Neural progenitor cell (in vitro differentiated cells): ENCODE results near the gene ISCA1. TPM values are rescaled to one million over a fixed set of nuclear protein-coding genes. Genes with fewer than 3 reads are reported as not detected.

Experiments
- DNase-seq: peaks from one replicate; pipeline ENCODE4 v3.0.0-alpha.2; 2016; ENCODE audit warnings: low spot score
- H2AFZ ChIP-seq: fragments of 200-600 bp; sonication (generic); replicated peaks from 2 replicates; pipeline ENCODE4 v1.6.1; 2016; ENCODE audit warnings: antibody characterized with exemption
- H3F3A ChIP-seq: fragments of 200-600 bp; sonication (generic); 2 replicates; pipeline ENCODE4 v1.6.1; 2016; ENCODE audit warnings: antibody characterized with exemption, low read depth
- H3K27ac ChIP-seq: fragments of 200-600 bp; sonication (generic); 2 replicates; pipeline ENCODE4 v1.5.1; 2016; ENCODE audit warnings: mild to moderate bottlenecking
- H3K27me3 ChIP-seq: fragments of 200-600 bp; sonication (generic); 2 replicates; pipeline ENCODE4 v1.6.1; 2016; ENCODE audit warnings: mild to moderate bottlenecking, moderate library complexity
- H3K36me3 ChIP-seq: fragments of 200-600 bp; sonication (generic); 2 replicates; pipeline ENCODE4 v1.5.1; 2016
- H3K4me1 ChIP-seq: fragments of 200-600 bp; sonication (generic); 2 replicates; pipeline ENCODE4 v1.6.1; 2016; ENCODE audit warnings: mixed run types
- H3K4me2 ChIP-seq: fragments of 200-600 bp; sonication (generic); 2 replicates; pipeline ENCODE4 v1.6.1; 2016
- H3K4me3 ChIP-seq: fragments of 200-600 bp; sonication (generic); 2 replicates; pipeline ENCODE4 v1.5.1; 2016
- H3K79me2 ChIP-seq: fragments of 200-600 bp; sonication (generic); 2 replicates; pipeline ENCODE4 v1.6.1; 2016; ENCODE audit warnings: low read depth
- H3K9ac ChIP-seq: fragments of 200-600 bp; sonication (generic); 2 replicates; pipeline ENCODE4 v1.6.1; 2016
- H3K9me3 ChIP-seq: fragments of 200-600 bp; sonication (generic); 2 replicates; pipeline ENCODE4 v1.5.1; 2016; ENCODE audit warnings: low read depth
- H4K20me1 ChIP-seq: fragments of 200-600 bp; sonication (generic); 2 replicates; pipeline ENCODE4 v1.6.1; 2016; ENCODE audit warnings: low read depth
- H3K27ac Mint-ChIP-seq: 3 replicates; pipeline ENCODE4 v1.8.0; 2021; ENCODE audit warnings: mixed read lengths
- H3K27me3 Mint-ChIP-seq: 2 replicates; pipeline ENCODE4 v1.8.0; 2022; ENCODE audit warnings: low read depth, mild to moderate bottlenecking, inconsistent platforms, moderate library complexity, mixed read lengths; ENCODE audit not compliant: insufficient read depth
- H3K36me3 Mint-ChIP-seq: 3 replicates; pipeline ENCODE4 v1.8.0; 2021; ENCODE audit warnings: mixed read lengths
- H3K4me1 Mint-ChIP-seq: 3 replicates; pipeline ENCODE4 v1.8.0; 2021; ENCODE audit warnings: mixed read lengths
- H3K4me3 Mint-ChIP-seq: 3 replicates; pipeline ENCODE4 v1.8.0; 2021; ENCODE audit warnings: mild to moderate bottlenecking, moderate library complexity, mixed read lengths
- H3K9me3 Mint-ChIP-seq: 3 replicates; pipeline ENCODE4 v1.8.0; 2020; ENCODE audit warnings: mixed read lengths
- EZH2 ChIP-seq: fragments of 200-600 bp; sonication (generic); IDR thresholded peaks from 2 replicates; pipeline ENCODE4 v1.6.1; 2017; ENCODE audit warnings: antibody characterized with exemption, mild to moderate bottlenecking, moderate library complexity
- EZH2phosphoT487 ChIP-seq: fragments of 200-600 bp; sonication (generic); IDR thresholded peaks from 2 replicates; pipeline ENCODE4 v1.6.1; 2017; ENCODE audit warnings: antibody characterized with exemption
- total RNA-seq: library from RNA; depleted of rRNA; stranded (reverse); fragments of >200 nt; gene quantifications from 2 replicates; pipeline ENCODE4 v1.2.3, GENCODE V29; 2015; ENCODE audit warnings: low replicate concordance
- TF ChIP-seq, protein P1 (sequence below): fragments of 200-600 bp; sonication (generic); IDR thresholded peaks from 2 replicates; pipeline ENCODE4 v1.5.1; 2017; ENCODE audit warnings: antibody characterized with exemption, mild to moderate bottlenecking

The ISCA1 gene
- total RNA-seq, 1 donor from 2014 or later = 42.9 TPM

DNA sequence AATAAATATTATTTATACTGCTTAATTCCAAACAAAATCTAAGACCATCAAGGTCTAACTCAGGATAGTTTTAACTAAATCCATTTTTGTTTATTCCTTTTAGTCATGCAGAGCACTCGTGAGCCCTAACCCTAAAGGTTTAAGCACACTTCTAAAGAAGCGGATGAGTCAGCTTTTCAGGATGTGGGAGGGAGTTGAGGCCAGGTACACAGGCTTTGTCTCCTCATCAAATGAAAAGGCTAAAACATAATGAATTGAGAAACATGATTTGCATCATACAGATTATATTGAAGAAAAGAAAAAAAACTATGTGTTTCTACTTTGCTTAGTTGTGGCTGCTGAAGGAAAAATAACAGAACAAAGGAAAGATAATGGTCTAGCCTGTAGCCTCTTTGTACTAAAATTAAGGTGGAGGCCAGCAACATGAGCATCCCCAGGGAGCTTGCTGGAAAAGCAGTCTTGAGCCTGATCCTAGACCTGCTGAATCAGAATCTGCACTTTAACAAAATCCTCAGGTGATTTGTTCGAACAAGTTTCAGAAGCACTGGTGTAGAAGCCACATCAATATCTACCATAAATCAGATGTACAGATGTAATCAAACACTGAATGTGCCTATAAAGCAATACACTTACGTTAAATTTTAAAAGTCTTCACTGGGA, 21.1 kb upstream of the ISCA1 start:
- H3K4me1 Mint-ChIP-seq = peaks cover 6% of the 10 kb centered on the region
- Histone ChIP-seq H3K27me3 (no peaks in the 10 kb centered on the region), H4K20me1 (peaks cover 3% of the 10 kb centered on the region), H3K9me3 (no peaks in the 10 kb centered on the region), H3K36me3 (peaks cover 15% of the 10 kb centered on the region), H3K27ac (no peak overlapping the region), H3F3A (peaks cover 5% of the 10 kb centered on the region), H3K9ac (no peak overlapping the region), H3K79me2 (no peaks in the 10 kb centered on the region), H3K4me3 (no peak overlapping the region), H3K4me1 (peaks cover 13% of the 10 kb centered on the region), H3K4me2 (no peak overlapping the region), H2AFZ (no peak overlapping the region)
- no peak overlapping the region for H3K4me3 Mint-ChIP-seq
- H3K36me3 Mint-ChIP-seq = peaks cover 24% of the 10 kb centered on the region
- H3K9me3 Mint-ChIP-seq = no peaks in the 10 kb centered on the region
- H3K27ac Mint-ChIP-seq = no peak overlapping the region
- TF ChIP-seq, protein P1, sequence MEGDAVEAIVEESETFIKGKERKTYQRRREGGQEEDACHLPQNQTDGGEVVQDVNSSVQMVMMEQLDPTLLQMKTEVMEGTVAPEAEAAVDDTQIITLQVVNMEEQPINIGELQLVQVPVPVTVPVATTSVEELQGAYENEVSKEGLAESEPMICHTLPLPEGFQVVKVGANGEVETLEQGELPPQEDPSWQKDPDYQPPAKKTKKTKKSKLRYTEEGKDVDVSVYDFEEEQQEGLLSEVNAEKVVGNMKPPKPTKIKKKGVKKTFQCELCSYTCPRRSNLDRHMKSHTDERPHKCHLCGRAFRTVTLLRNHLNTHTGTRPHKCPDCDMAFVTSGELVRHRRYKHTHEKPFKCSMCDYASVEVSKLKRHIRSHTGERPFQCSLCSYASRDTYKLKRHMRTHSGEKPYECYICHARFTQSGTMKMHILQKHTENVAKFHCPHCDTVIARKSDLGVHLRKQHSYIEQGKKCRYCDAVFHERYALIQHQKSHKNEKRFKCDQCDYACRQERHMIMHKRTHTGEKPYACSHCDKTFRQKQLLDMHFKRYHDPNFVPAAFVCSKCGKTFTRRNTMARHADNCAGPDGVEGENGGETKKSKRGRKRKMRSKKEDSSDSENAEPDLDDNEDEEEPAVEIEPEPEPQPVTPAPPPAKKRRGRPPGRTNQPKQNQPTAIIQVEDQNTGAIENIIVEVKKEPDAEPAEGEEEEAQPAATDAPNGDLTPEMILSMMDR = no peak
- TF ChIP-seq EZH2phosphoT487 = no peak
- TF ChIP-seq EZH2 = no peak
- peaks cover 2% of the 10 kb centered on the region for H3K27me3 Mint-ChIP-seq
- no peak for DNase-seq

DNA sequence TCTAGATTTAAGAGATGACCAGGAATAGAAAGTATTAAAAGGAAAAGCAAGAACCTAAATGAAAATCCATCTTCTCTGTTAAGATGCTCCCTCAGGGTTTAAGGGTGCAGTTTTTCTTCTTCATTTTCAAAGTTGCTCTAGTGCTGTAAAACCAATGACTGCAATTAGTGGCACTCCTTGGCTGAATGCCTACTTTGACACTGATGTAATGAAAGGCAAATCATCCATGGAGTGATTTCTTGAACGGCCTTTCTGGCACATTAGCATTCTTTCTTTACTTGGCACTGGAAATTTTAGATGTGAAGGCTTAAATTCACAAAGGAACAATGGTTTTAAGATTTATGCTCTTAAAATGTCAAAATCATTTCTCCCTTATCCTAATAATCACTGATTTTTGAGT, 19.3 kb upstream of the ISCA1 start:
- no peak overlapping the region for H3K4me3 ChIP-seq
- H2AFZ ChIP-seq = no peak overlapping the region
- H3K9me3 ChIP-seq = no peaks in the 10 kb centered on the region
- H3K27ac Mint-ChIP-seq = no peak overlapping the region
- peaks cover 3% of the 10 kb centered on the region for H4K20me1 ChIP-seq
- H3K4me3 Mint-ChIP-seq = no peak overlapping the region
- H3K36me3 Mint-ChIP-seq = peaks cover 28% of the 10 kb centered on the region
- H3K4me1 ChIP-seq = peaks cover 13% of the 10 kb centered on the region
- no peak overlapping the region for H3K27ac ChIP-seq
- no peaks in the 10 kb centered on the region for H3K27me3 ChIP-seq
- peaks cover 6% of the 10 kb centered on the region for H3K4me1 Mint-ChIP-seq
- no peak overlapping the region for H3K9ac ChIP-seq
- H3K36me3 ChIP-seq = peaks cover 8% of the 10 kb centered on the region
- H3F3A ChIP-seq = peaks cover 5% of the 10 kb centered on the region
- H3K79me2 ChIP-seq = no peaks in the 10 kb centered on the region
- no peaks in the 10 kb centered on the region for H3K9me3 Mint-ChIP-seq
- no peak for DNase-seq
- H3K27me3 Mint-ChIP-seq = peaks cover 2% of the 10 kb centered on the region
- no peak for TF ChIP-seq EZH2phosphoT487
- no peak for TF ChIP-seq EZH2
- TF ChIP-seq, protein P1 = no peak
- H3K4me2 ChIP-seq = no peak overlapping the region

DNA sequence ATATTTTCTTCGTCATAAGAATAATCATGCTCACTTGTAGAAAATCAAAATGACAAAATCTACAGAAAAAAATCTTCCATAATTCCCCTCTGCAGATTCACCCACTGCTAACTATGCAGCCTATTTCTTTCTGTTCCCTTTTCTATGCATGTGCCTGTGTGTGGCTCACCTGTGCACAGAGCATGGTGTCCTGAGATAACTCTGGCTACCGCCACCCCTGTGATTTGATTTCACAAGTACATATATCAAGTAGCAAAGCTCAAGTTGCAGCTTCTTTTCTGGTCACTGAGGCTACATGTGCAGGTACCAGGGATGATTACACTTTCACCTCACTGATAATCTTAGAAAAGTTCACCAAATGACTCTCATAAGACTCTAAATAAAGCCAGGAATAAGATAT, 18.4 kb upstream of the ISCA1 start:
- Mint-ChIP-seq H3K4me1 (peaks cover 6% of the 10 kb centered on the region), H3K27me3 (no peaks in the 10 kb centered on the region), H3K9me3 (no peaks in the 10 kb centered on the region), H3K4me3 (no peak overlapping the region), H3K27ac (no peak overlapping the region), H3K36me3 (peaks cover 23% of the 10 kb centered on the region)
- no peak overlapping the region for H3K27ac ChIP-seq
- no peak overlapping the region for H3K4me2 ChIP-seq
- no peaks in the 10 kb centered on the region for H3K79me2 ChIP-seq
- TF ChIP-seq EZH2 = no peak
- TF ChIP-seq, protein P1 = no peak
- no peak for TF ChIP-seq EZH2phosphoT487
- no peak overlapping the region for H2AFZ ChIP-seq
- H3K4me3 ChIP-seq = no peak overlapping the region
- no peak for DNase-seq
- H3K27me3 ChIP-seq = no peaks in the 10 kb centered on the region
- no peak overlapping the region for H3K9ac ChIP-seq
- H3F3A ChIP-seq = peaks cover 5% of the 10 kb centered on the region
- H3K36me3 ChIP-seq = peaks cover 8% of the 10 kb centered on the region
- peaks cover 3% of the 10 kb centered on the region for H4K20me1 ChIP-seq
- no peaks in the 10 kb centered on the region for H3K9me3 ChIP-seq
- peaks cover 13% of the 10 kb centered on the region for H3K4me1 ChIP-seq
